ENCODE measurements around the gene BAIAP2L1. TPM values are rescaled to one million over a fixed set of nuclear protein-coding genes. Genes with fewer than 3 reads are reported as not detected.

Gene BAIAP2L1
- total RNA-seq, 1 experiment from 2014 or later = 9.4 TPM

- no peak for DNase-seq (ENCODE audit: low read depth)
These were observed 107.1 kb downstream of the BAIAP2L1 start for GRCh38 chr7:98293746-98294145.

- no peak for DNase-seq (ENCODE audit: low read depth)
These were observed 107.6 kb downstream of the BAIAP2L1 start for GRCh38 chr7:98293265-98293664.

GRCh38 chr7:98291717-98292116 is 109.2 kb downstream of the BAIAP2L1 start:
- DNase-seq (ENCODE audit: low read depth) = no peak

- DNase-seq (ENCODE audit: low read depth) = no peak
These were observed 111.5 kb downstream of the BAIAP2L1 start for GRCh38 chr7:98289333-98289875.

GRCh38 chr7:98288064-98288823 is 112.6 kb downstream of the BAIAP2L1 start:
- DNase-seq (ENCODE audit: low read depth) = no peak

GRCh38 chr7:98287486-98287959 is 113.4 kb downstream of the BAIAP2L1 start:
- DNase-seq (ENCODE audit: low read depth) = no peak

GRCh38 chr7:98286701-98287485 is 114.0 kb downstream of the BAIAP2L1 start:
- no peak for DNase-seq (ENCODE audit: low read depth)

- peak; percentile 87 for DNase-seq (ENCODE audit: low read depth)
These were observed 114.8 kb downstream of the BAIAP2L1 start for GRCh38 chr7:98286093-98286539.

GRCh38 chr7:98285157-98286092 is 115.5 kb downstream of the BAIAP2L1 start:
- no peak for DNase-seq (ENCODE audit: low read depth)

- peak; percentile 97 for DNase-seq (ENCODE audit: low read depth)
These were observed 116.4 kb downstream of the BAIAP2L1 start for GRCh38 chr7:98284335-98285036.

- DNase-seq (ENCODE audit: low read depth) = no peak
These were observed 117.0 kb downstream of the BAIAP2L1 start for GRCh38 chr7:98283887-98284222.

- DNase-seq (ENCODE audit: low read depth) = peak; percentile 61
These were observed 117.6 kb downstream of the BAIAP2L1 start for GRCh38 chr7:98283127-98283886.

- peak; percentile 26 for DNase-seq (ENCODE audit: low read depth)
These were observed 118.2 kb downstream of the BAIAP2L1 start for GRCh38 chr7:98282703-98283102.

- DNase-seq (ENCODE audit: low read depth) = no peak
These were observed 118.9 kb downstream of the BAIAP2L1 start for GRCh38 chr7:98281757-98282606.

GRCh38 chr7:98280791-98281756 is 119.8 kb downstream of the BAIAP2L1 start, which contains the start of gene BRI3:
Gene BRI3 (plus strand): TSS chr7:98281686. CDS start chr7:98281796, 110 bp downstream.
- DNase-seq (ENCODE audit: low read depth) = peak; percentile 90

- no peak for DNase-seq (ENCODE audit: low read depth)
These were observed 120.6 kb downstream of the BAIAP2L1 start for GRCh38 chr7:98280296-98280695.

- no peak for DNase-seq (ENCODE audit: low read depth)
These were observed 122.0 kb downstream of the BAIAP2L1 start for GRCh38 chr7:98278936-98279335.

- no peak for DNase-seq (ENCODE audit: low read depth)
These were observed 122.5 kb downstream of the BAIAP2L1 start for GRCh38 chr7:98278408-98278807.

Data from RPMI7951 (cell line).